RWPE2 (cell line): ENCODE data around the gene ZNF428.

Source experiments
- ATAC-seq: fragments of 200-7000 bp; cut with Tn5 transposase; 3 replicates; pipeline ENCODE4 v1.9.1; 2021; ENCODE audit warnings: low read depth
- DNase-seq: peaks from one replicate; pipeline ENCODE4 v3.0.0-alpha.2; 2020; ENCODE audit warnings: low spot score
- H3K27ac ChIP-seq: fragments of 450-650 bp; 2 replicates; pipeline ENCODE4 v1.5.1; 2017; ENCODE audit warnings: mild to moderate bottlenecking; ENCODE audit not compliant: poor library complexity, severe bottlenecking
- H3K27me3 ChIP-seq: fragments of 250-450 bp; sonication (Bioruptor Pico); 2 replicates; pipeline ENCODE4 v1.5.1; 2021; ENCODE audit warnings: mild to moderate bottlenecking, moderate library complexity; ENCODE audit not compliant: insufficient read depth, poor library complexity, severe bottlenecking
- H3K36me3 ChIP-seq: fragments of 250-450 bp; sonication (Bioruptor Pico); 2 replicates; pipeline ENCODE4 v1.5.1; 2020; ENCODE audit warnings: low read depth, mild to moderate bottlenecking, moderate library complexity
- H3K4me1 ChIP-seq: fragments of 250-450 bp; sonication (Bioruptor Pico); 2 replicates; pipeline ENCODE4 v1.5.1; 2021; ENCODE audit warnings: mild to moderate bottlenecking, moderate library complexity; ENCODE audit not compliant: insufficient read depth, poor library complexity, severe bottlenecking
- H3K4me3 ChIP-seq: fragments of 250-450 bp; sonication (Bioruptor Pico); 2 replicates; pipeline ENCODE4 v1.5.1; 2021; ENCODE audit warnings: mild to moderate bottlenecking, moderate library complexity; ENCODE audit not compliant: severe bottlenecking
- H3K9me3 ChIP-seq: fragments of 250-450 bp; sonication (Bioruptor Pico); 2 replicates; pipeline ENCODE4 v1.5.1; 2021; ENCODE audit warnings: mild to moderate bottlenecking, moderate library complexity; ENCODE audit not compliant: severe bottlenecking
- TF ChIP-seq, protein P1 (sequence below): fragments of 450-650 bp; IDR thresholded peaks from one replicate; pipeline ENCODE4 v1.5.1; 2017; ENCODE audit warnings: mild to moderate bottlenecking, moderate library complexity; ENCODE audit not compliant: poor library complexity, severe bottlenecking

ZNF428 gene

DNA sequence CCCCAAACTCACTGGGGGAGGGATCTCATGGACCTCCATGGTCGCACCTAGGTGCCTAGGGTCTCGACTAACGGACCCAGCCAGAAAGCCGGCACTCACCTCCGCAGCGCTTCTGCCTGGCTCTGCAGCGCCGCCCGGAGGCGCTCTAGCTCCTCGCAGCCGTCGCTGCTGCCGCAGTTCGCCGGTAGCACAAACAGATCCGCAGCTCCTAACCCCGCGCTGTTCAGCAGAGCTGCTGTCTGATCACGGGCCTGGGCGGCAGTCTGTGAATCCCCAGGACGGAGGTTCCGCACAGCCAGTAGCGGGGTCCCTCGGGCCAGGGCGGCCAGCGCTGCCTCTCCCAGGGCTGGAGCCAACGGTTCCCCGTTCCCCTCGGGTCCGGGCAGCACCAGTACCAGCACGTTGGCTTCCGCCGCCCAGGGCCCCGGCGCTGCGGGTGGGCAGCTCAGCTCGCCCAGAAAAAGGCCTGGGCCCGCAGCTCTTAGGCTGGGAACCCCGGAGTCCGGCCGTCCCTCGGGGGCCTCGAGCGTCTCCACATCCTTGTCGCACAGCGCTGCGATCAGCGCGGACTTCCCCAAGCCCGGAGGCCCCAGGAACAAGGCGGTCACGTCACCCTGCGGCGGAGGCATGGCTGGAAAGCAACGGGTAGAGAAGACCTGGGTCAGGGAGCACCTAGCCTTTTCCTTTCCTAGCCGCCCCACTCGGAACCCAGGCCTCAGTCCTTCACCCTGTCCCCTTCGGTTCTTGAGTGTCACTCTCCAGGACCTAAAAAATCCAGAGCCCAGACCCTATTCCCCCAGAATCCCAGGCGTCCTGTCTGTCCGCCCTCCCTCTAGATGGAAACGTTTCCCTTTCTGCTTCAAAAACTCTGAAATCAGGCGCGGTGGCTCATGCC is 24.5 kb downstream of the ZNF428 start:
- H3K9me3 ChIP-seq = no peaks in the 10 kb centered on the region
- peak; percentile 30; the same call in 2 of the 3 replicates for ATAC-seq
- H3K27ac ChIP-seq = peak overlapping the region; percentile 56
- H3K27me3 ChIP-seq = no peaks in the 10 kb centered on the region
- H3K4me1 ChIP-seq = no peaks in the 10 kb centered on the region
- peak overlapping the region; percentile 59 for H3K4me3 ChIP-seq
- TF ChIP-seq, protein P1, sequence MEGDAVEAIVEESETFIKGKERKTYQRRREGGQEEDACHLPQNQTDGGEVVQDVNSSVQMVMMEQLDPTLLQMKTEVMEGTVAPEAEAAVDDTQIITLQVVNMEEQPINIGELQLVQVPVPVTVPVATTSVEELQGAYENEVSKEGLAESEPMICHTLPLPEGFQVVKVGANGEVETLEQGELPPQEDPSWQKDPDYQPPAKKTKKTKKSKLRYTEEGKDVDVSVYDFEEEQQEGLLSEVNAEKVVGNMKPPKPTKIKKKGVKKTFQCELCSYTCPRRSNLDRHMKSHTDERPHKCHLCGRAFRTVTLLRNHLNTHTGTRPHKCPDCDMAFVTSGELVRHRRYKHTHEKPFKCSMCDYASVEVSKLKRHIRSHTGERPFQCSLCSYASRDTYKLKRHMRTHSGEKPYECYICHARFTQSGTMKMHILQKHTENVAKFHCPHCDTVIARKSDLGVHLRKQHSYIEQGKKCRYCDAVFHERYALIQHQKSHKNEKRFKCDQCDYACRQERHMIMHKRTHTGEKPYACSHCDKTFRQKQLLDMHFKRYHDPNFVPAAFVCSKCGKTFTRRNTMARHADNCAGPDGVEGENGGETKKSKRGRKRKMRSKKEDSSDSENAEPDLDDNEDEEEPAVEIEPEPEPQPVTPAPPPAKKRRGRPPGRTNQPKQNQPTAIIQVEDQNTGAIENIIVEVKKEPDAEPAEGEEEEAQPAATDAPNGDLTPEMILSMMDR = peak; percentile 76
- H3K36me3 ChIP-seq = peaks cover 22% of the 10 kb centered on the region
- DNase-seq = no peak

DNA sequence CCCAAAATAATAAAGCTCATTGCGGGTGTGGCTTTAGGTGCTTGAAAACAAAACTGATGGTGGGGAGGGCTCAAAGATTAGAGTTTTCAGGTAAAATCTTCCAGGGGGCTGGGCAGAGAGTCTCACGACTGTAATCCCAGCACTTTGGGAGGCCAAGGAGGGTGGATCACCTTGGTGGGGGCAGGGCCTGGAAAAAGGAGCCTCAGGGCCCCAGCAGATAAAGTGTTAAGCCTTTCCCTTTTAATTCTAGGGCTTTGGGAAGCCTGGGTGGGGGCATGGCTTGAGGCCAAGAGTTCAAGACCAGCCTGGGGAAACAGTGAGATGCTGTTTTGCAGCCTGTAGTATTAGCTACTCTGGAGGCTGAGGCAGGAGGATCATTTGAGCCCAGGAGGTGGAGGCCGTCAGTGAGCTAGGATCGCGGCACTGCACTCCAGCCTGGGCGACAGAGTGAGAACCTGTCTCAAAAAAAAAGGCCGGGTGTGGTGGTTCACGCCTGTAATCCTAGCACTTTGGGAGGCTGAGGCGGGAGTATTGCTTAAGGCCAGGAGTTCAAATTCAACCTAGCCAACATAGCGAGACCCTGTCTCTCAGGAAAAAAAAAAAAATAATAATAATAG is 25.2 kb downstream of the ZNF428 start:
- no peaks in the 10 kb centered on the region for H3K27me3 ChIP-seq
- H3K9me3 ChIP-seq = no peaks in the 10 kb centered on the region
- peak overlapping the region; percentile 59 for H3K4me3 ChIP-seq
- no peaks in the 10 kb centered on the region for H3K4me1 ChIP-seq
- TF ChIP-seq, protein P1 = no peak
- no peak for DNase-seq
- no peak overlapping the region for H3K27ac ChIP-seq
- ATAC-seq = no peak
- H3K36me3 ChIP-seq = peaks cover 22% of the 10 kb centered on the region

DNA sequence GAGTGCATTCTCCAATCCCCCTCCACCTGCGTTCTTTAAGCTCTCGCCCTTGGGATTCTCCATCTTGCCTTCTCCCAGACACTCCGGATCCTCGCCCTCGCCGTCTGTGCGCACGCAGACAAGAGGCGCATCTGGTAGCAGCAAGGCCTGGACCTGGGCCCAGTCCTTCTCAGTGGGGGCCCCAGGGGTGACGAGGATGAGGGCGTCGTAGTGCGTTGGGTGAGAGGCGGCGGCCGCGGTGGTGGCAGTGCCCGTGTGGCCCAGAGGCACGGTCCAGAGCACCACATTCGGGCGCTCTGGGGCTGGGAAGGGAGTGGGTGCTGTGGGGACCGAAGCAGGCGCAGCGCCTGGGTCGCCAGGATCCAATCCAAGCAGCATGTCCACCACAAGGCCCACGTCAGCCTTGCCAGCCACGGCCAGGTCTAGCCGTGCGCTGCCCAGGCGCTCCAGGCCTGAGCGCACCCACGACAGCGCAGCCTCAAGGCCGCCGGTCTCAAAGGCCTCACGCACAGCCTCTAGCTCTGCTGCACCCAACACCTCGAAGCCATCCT is 26.6 kb downstream of the ZNF428 start:
- no peak overlapping the region for H3K27ac ChIP-seq
- ATAC-seq (no peak), DNase-seq (no peak)
- peaks cover 22% of the 10 kb centered on the region for H3K36me3 ChIP-seq
- TF ChIP-seq, protein P1 = no peak
- no peaks in the 10 kb centered on the region for H3K4me1 ChIP-seq
- no peaks in the 10 kb centered on the region for H3K9me3 ChIP-seq
- H3K4me3 ChIP-seq = no peak overlapping the region
- no peaks in the 10 kb centered on the region for H3K27me3 ChIP-seq

DNA sequence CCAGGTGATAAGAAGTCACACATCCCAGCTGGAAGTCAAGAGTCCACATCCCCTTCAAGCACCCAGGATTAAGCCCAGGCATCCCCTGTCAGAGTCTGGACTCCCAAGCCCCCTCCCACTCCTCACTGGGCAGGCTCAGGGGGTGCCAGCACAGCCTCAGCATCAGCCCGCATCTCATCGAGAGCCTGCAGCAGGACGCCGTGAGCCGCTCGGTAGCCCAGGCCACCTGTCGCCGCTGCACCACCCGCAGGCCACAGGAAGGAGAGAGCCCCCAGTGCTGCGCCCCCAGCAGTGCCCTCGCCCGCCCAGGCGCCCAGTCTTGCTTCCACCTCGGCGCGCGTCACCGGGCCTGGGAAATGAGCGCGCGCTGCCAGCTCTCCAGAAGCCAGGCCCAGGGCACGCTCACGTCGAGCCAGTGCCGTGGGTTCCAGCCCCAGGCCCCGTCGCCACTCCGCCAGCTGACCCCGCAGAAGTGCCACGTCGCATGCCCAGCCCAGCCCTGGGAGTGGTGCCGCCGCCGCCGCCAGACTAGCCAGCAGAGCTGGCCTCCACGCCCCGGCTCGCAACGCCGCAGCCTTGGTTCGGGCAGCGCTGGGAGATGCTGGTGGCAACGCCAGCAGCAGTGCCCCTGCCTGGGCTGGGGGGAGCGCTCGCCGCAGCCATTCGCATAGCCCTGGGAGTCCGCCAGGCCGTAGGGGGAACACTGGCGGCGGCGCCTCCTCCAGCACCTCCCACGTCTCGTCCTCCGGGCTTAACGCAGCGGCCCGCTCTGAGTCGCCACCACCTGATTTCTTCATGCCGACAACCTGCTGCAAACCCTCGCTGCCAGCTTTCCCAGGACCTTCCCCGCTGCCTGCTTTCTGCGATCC is 27.3 kb downstream of the ZNF428 start:
- no peak for DNase-seq
- Histone ChIP-seq H3K9me3 (no peaks in the 10 kb centered on the region), H3K27ac (no peak overlapping the region), H3K36me3 (peaks cover 22% of the 10 kb centered on the region), H3K4me3 (no peak overlapping the region), H3K4me1 (no peaks in the 10 kb centered on the region), H3K27me3 (no peaks in the 10 kb centered on the region)
- no peak for ATAC-seq
- TF ChIP-seq, protein P1 = no peak
